Hypothalamus (tissue), 51 donors: Measurements from ENCODE around the gene SIPA1L3.

Experiments
- DNase-seq, 51 donors: peaks; one replicate each; lab custom pipeline; 2025; lab: John Stamatoyannopoulos, UW

SIPA1L3 gene

DNA sequence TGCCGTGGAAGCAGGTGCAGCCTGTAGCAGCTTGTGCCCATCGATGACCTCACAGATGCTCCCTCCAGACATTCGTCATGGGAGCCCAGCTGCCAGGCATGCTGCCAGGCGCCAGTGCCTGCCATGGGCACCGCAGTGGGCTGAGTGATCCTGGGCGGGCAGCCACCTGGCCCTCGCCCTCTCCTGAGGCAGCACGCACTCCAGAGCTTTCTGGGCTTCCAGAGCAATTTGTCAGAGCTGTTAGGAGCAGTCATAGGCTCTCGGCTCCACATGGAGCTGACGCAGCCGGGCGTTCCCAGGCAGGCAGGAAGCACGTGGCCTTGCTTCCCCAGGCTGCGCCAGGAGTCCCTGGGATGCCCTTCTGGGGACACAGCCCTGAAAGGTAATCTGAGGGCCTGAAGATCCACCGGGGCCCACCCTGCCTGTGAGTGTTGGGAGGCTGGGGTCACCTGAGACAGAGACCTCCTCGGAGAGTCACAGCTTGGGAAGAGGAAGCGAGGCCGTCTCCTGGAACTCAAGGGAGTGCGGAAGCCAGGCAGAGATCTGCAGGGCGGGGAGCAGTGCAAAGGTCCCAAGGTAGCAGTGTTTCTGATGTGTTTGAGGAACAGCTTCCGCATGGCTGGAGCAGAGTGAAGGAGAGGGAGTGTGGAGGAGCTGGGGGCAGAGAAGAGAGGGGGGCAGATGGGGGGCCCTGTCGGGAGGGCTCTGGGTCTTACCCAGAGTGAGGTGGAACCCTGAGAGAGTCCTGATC is 266.5 kb downstream of the SIPA1L3 start:
- DNase-seq, result peak in 50 of 51 donors; percentile 6 to 96 (median 86)

DNA sequence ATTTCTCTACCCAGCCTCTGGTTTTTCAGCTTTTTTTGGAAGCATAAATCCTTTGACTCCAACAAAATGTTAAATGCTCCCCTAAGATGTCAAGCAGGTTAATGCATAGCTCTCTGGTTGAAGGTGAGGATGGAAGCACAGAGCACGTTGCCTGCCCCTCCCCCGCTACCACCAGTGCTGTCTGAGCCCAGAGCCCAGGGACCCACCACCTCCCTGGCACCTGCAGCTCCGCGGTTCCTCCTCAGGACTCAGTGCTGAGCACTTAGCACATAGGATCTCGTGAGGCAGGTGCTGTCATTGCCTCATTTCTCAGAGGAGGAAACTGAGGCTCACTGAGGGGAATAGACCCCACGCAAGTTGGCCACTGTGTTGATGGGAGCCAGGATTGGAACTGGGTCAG is 268.4 kb downstream of the SIPA1L3 start:
- DNase-seq, result no peak

DNA sequence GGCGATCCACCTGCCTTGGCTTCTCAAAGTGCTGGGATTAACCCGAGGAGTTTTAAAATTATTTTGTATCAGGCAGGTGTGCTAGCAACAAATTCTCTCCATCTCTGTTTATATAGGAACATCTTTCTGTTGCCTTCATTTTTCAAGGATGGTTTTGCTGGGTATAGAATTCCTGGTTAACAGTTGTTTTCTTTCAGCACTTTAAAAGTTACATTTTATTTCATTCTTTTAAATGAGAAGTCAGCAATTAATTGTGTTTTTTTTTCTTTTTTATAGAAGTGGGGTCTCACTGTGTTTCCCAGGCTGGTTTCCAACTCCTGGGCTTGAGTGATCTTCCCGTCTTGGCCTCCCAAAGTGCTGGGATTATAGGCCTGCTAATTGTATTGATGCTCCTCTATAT is 273.1 kb downstream of the SIPA1L3 start:
- DNase-seq, result no peak

DNA sequence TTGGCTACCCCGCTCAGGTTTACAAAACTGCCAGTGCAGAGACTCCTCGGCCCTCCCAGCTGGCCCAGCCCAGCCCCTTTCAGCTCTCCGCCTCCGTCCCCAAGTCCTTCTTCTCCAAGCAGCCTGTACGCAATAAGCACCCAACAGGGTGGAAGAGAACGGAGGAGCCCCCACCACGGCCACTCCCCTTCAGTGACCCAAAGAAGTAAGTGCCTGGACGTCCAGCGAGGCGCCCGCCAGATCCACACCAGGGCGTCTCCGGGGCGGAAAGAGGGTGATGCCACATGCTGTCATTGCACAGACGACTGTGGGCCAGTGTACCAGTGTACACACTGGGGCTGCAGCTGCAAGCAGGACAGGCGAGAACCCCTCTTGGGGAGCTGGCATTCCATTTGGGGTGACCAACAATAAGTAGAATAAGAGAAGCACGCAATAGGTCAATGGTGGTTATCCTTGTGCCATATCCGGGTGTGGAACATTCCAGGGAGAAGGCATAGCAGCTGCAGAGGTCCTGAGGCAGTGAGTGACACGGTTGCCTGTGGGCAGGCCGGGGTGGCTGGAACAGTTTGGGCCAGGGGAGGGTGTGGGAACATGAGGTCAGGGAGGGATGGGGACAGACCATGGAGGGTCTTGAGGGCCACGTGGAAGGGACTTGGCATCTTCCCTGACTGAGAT is 275.7 kb downstream of the SIPA1L3 start:
- no peak for DNase-seq

DNA sequence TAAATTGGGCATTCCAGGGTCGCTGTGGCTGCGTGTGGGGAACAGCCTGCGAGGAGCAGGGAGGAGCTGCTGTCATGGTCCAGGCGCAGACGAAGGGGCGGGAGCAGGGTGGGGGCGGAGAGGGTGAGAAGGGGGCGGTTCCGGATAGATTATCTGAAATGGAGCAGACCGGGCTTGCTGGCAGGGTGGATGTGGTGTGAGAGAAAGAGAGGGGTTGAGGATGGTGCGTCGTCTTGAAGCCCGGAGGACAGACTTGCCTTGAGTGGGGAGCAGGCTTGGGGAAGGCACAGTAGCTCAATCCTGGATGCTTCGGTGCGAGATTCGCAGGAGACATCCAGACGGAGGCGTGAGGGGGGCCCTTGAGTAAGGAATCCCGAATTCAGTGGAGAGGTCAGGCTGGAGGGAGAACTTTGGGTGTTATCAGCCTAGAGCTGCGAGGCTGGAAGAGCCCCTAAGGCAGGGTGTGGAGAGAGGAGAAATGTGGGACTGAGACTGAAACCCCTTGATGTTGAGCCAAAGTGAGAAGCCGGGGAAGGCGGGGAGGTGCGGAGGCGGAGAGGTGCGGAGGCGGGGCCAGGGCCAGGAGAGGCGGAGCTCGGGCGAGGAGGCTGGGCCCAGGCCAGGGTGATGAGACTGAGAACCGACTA is 276.4 kb downstream of the SIPA1L3 start:
- DNase-seq, result peak in 3 of 51 donors; percentile 10 to 17 (median 13)

DNA sequence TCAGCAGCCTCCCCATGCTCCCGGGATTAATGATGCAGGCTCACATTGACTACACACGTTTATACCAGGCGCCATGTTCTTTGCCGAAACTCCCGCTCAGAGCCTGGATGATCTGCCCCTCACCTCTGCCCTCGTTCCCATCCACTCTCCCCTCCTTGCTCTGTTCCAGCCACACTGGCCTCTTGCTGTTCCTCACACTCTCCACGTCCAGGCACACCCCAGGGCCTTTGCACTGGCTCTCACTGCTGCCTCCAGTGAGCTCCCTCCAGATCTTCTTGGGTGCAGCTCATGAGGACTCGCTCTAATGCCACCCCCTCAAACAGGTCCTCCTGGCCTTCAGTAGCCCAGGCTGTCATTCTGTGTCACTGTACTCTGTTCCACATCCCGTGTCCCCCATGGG is 277.8 kb downstream of the SIPA1L3 start:
- no peak for DNase-seq

DNA sequence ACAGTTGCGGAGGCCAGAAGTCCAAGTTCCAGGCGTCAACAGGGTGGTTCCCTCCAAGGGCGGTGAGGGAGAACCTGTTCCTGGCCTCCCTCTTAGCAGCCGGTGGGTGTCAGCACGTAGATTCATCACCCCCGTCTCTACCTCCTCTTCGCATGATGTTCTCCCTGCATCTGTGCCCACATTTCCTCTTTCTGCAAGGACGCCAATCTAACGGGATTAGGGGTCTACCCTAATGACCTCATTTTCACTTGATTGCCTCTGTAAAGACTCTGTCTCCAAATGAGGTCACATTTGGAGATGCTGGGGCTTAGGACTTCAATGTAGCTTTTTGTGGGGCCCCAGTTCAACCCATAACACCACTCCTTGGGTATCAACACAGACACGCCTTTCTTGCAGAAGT is 278.6 kb downstream of the SIPA1L3 start:
- DNase-seq, result no peak

DNA sequence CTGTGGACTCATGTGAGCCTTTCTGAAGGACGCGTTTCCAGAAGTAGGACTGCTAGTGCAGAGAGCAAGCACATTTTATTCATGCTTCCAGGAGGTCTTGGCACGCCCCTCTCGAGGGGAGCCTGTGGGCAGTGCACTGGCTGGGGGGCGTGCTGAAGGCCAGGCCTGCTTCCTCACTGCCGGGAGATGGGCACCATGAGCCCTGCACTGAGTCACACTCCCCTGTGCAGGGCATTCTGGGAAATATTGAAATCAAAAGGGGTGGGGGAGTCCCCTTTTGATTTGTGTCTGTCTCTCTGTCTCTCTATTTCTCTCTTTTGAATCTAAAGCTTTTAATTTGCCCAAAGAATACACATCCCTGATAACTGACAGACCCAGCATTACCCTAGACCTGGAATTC is 283.1 kb downstream of the SIPA1L3 start:
- DNase-seq, result no peak

DNA sequence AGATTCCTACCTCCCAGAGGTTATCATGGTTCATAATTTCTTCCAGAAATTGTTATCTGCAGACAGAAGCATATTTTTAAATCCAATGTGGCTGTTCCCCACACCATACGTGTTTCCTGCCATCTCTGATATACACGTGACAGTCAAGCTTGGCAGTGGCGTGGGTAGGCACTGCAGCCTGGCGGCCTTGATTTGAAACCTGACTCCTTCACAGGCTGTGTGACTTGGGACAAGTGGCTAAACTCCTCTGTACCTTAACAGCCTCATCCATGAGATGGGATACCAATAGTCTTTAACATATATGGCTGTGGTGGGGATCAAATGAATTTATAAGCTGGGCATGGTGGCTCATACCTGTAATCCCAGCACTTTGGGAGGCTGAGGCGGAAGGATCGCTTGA is 283.8 kb downstream of the SIPA1L3 start:
- DNase-seq, result no peak

DNA sequence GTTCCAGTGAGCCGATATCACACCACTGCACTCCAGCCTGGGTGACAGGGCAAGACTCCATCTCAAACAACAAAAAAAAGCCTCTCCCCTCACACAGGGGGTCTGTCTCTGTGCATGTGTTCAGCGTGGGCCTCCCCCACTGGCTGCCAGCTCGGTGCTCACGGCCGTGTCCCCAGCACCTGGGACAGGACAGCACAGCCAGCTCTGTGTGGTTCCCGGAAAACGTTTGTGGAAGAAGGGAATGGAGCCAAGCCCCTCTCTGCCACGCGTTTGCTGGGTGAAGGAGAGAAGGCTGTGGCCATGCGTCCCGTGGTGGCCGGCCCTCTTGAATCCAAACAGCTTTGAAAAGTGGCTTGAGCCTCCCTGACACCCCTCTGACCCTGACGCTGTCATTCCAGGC is 284.7 kb downstream of the SIPA1L3 start:
- no peak for DNase-seq

DNA sequence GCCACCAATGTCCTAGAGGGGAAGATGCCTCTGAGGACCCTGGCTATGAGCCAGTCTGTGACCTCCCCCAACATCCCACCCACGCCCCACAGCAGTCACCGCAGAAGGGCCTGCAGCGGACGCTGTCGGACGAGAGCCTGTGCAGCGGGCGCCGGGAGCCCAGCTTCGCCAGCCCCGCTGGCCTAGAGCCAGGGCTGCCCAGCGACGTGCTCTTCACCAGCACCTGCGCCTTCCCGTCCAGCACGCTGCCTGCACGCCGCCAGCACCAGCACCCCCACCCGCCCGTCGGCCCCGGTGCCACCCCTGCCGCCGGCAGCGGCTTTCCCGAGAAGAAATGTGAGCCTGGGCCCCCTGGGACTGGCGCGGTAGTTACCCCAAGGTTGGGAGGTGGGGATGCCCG is 286.4 kb downstream of the SIPA1L3 start:
- DNase-seq, result no peak

DNA sequence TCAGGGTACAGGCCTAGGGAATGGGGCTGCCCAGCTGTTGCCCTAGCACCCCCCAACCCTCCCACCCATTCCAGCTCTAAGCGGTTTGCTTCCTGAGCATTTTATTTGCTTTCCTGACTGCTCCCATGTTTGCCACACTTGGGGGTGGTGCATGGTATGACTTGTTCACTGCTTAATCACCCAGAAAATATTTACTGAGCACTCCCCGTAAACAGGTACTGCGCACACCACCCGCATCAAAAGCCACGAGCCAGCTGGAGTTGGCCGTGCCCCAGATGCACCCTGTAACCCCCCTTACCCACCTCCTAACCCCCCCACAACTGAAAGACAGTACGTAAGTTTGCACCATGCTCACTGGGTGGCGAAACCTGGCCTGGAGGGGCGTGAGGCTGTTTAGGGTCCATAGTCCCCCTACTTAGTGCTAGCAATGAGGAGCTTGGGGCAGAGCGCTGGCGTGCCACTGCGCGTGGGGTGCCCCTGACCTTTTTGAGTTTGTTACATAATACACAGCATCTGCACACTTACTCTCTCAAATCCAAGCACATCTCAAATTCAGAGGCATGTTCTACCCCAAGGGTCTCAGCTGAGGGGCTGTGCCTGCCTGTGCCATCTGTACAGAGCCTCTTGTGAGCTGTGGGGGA is 287.2 kb downstream of the SIPA1L3 start:
- DNase-seq, result no peak

DNA sequence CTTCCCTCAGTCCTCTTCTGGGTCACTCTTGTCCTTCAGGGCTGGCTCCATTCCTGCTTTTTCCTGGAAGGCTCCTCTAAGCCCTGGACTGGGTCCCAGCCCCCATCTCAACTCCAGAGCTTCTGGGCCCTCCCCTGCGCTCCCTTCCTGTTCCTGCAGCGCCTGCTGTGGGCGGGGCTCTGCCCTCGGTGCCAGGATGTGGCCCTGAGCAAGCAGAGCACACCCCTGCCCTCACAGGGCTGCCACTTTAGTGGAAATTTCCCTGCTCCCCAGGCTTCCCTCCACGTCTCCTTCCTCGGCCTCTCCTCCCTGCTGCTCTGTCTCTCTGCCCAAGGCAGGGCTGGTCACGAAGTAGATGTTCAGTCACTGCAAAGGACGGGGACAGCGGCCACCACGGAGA is 288.2 kb downstream of the SIPA1L3 start:
- DNase-seq, result no peak

DNA sequence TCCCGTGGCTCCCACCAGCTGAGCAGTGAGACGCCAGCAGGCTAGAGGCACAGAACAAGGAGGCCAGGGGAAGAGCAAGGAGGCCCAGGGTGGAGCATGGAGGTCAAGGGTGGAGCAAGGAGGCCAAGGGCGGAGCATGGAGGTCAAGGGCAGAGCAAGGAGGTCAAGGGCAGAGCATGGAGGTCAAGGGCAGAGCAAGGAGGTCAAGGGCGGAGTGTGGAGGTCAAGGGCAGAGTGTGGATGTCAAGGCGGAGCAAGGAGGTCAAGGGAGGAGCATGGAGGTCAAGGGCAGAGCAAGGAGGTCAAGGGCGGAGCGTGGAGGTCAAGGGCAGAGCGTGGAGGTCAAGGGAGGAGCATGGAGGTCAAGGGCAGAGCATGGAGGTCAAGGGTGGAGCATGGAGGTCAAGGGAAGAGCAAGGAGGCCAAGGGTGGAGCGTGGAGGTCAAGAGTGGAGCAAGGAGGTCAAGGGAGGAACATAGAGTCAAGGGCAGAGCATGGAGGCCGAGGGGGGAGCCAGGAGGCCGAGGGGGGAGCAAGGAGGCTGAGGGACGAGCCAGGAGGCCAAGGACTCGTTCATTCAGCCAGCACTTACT is 289.3 kb downstream of the SIPA1L3 start:
- no peak for DNase-seq

DNA sequence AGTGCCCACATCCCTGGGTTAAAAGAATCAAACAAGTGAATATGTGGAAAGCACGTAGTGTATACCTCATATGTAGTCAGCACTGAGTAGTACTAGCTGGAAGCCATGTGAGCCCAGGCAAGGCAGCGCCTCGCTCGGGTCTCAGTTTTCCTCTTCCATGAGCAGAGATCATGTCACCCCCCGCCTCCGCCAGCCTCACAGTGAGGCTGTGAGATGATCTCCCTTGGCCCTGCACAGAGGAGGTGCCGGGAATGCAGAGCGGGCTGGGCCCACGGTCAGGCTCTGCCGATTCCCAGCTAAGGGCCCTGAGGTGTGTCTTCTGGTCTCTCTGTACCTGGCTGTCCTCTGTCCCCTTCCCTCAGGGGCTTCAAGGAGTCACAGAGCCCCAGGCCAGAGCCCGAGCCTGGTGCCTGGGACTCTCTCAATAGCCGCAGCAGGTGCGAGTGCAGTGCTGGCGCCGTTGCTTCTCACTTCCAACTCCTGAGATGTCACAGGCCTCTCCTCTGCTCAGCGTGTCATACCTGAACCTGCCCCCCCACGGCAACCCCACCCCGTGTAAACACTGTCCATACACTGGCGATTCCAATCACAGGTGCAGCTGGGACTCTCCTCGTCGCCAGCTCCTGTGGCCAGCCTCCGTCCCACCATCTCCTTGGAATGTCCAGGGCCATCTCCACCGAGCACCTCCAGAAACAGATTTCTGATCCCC is 290.1 kb downstream of the SIPA1L3 start:
- DNase-seq, result no peak

DNA sequence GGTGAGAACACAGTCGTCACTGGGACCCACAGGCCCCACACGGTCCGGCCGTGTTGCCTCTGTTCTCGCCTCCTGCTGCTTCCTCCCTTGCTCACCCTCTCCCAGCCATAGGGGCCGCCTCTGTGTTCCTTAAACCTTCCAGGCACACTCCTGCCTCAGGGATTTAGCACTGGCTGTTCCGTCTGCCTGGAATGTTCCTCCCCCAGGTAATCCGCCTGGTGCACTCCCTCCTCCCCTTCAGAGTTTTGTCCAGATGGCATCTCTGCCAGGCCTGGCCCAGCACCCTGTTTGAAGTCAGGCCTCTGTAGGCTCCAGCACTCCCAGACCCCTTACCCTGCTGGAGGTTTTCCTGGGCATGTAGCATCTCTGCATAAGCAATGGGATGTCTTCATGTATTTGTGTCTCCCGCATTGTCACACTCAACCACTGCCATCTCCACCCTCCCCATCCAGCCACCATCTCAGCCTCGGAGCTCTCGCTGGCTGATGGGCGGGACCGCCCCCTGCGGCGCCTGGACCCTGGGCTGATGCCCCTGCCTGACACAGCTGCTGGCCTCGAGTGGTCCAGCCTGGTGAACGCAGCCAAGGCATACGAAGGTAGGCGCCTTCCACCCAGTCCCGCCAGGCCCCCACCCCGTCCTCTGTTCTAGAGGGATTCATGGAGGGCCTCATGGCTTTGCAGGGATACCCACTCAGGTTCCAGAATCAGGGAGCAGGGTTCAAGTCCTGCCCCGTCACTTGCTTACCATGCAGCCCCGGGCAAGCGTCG is 291.1 kb downstream of the SIPA1L3 start:
- DNase-seq, result no peak

DNA sequence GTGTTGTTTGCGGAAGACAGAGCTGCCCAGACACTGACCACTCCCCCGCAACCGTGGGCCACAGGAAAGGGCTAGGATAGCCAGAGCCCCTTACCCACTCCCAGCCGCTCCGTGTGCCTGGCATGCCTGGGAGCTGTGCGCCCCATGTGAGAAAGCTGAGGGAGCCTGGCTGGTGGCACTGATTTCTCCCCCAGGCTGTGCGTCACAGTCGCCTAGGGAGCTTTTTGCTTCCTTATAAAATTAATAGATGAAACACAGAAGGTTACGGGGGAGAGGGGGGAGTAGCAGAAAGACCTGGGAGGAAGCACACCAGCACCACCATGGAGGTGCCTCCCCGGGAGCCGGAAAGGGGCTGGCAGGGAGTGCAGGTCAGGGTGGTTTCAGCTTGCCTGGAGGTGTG is 292.3 kb downstream of the SIPA1L3 start:
- peak in 2 of 51 donors; percentile 16 to 21 for DNase-seq

DNA sequence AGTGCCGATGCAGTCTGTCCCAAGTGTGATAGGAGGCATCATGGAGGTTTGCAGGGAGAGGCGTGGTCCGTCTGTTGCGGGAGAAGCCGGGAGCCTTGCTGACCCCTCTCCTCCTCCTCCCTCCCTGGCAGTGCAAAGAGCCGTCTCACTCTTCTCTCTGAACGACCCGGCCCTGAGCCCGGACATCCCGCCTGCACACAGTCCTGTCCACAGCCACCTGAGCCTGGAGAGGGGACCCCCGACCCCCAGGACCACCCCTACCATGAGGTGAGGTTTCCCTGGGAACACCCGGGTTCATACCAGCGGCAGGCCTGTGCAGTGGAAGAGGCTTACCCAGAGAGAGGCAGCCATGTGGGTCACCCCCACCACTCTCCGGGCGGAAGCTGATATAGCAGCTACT is 294.7 kb downstream of the SIPA1L3 start:
- no peak for DNase-seq

DNA sequence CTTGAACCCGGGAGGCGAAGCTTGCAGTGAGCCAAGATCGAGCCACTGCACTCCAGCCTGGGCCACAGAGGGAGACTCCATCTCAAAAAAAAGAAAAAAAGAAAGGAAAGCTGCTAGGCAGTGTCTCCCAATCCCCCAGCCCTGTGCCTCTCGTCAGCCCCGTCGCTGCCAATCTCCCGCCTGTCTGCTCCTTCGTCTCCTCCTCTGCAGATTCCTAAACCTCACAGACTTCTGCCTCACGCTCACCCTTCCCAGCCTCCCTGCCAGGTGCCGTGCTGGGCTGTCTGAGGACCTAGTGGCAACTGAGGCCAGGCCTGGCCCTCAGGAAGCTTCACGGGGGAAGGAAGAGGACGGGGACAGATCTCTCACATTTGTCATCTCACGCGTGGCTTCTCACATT is 295.5 kb downstream of the SIPA1L3 start:
- DNase-seq, result no peak

DNA sequence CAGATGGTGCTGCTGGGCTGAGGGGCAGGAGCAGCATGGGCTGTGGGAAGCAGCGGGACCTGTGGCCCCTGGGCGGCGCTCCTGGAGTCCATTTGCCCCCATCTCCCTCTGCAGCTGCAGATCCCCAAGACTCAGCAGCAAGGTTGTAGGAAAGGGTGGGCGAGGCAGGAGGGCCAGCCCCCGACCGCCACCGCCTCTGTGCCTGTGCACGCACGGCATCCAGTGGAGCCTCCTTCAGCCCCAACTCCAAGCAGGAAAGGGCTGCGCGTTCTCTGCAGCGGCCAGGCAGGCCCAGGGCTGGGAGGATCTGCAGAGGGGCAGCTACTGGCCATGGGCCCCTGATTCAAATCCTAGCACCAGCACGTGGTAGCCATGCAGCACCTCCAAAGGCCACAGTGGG is 296.2 kb downstream of the SIPA1L3 start:
- DNase-seq, result no peak
